Upper lobe of left lung (tissue), 4 donors: ENCODE data around the gene F11R.

Source experiments
- POLR2A ChIP-seq, 4 donors: fragments of 450-650 bp; IDR thresholded peaks; one replicate each; pipeline ENCODE4 v1.5.1; 2016 to 2017; ENCODE audit warnings: antibody characterized with exemption in 4 of 4, mild to moderate bottlenecking in 2 of 4
- POLR2AphosphoS5 ChIP-seq, 2 donors: sonication (generic); formaldehyde crosslinking; IDR thresholded peaks; one replicate each; pipeline ENCODE4 v1.5.1; 2017; ENCODE audit warnings: antibody characterized with exemption in 2 of 2
- TF ChIP-seq, protein P1 (sequence below), 6 experiments: fragments of 450-650 bp in 4 of 6; fragments of 200-600 bp in 2 of 6; sonication (generic) in 2 of 6; IDR thresholded peaks; one replicate each; pipeline ENCODE4 v1.5.1; 2016 to 2019; ENCODE audit warnings: antibody characterized with exemption in 6 of 6

DNA sequence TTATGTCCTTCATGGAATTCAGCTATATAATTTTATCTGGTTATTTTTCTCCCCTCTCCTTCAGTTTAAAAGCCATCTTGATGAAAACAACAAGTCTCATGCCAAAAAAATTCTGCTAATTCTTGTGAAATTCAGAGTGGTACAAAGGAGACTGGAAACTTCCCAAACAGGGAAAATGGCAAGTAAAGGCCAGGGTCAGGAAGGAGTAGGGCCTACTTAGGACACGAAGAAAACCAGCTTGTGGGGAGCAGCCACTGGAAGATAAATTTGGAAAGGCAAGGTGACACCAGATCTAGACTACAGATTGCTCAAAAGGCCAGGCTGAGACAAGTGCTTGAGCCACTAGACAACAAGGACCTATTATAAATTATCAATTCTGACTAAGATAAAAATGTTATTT lies 11.5 kb upstream of the F11R start:
- TF ChIP-seq POLR2A (IDR thresholded peaks at IDR 0.05) (no peak), POLR2AphosphoS5 (IDR thresholded peaks at IDR 0.05) (no peak)
- TF ChIP-seq, protein P1, sequence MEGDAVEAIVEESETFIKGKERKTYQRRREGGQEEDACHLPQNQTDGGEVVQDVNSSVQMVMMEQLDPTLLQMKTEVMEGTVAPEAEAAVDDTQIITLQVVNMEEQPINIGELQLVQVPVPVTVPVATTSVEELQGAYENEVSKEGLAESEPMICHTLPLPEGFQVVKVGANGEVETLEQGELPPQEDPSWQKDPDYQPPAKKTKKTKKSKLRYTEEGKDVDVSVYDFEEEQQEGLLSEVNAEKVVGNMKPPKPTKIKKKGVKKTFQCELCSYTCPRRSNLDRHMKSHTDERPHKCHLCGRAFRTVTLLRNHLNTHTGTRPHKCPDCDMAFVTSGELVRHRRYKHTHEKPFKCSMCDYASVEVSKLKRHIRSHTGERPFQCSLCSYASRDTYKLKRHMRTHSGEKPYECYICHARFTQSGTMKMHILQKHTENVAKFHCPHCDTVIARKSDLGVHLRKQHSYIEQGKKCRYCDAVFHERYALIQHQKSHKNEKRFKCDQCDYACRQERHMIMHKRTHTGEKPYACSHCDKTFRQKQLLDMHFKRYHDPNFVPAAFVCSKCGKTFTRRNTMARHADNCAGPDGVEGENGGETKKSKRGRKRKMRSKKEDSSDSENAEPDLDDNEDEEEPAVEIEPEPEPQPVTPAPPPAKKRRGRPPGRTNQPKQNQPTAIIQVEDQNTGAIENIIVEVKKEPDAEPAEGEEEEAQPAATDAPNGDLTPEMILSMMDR (IDR thresholded peaks at IDR 0.05): no peak
